Gastrocnemius medialis (tissue), 4 donors: ENCODE data around the gene ITGB5. TPM values are rescaled to one million over a fixed set of nuclear protein-coding genes. Genes with fewer than 3 reads are reported as not detected.

Experiments used
- ATAC-seq, 2 donors: fragments of 150-250 bp; one replicate each; pipeline ENCODE4 v1.9.1; 2016
- DNase-seq, 2 donors: peaks; one replicate each; pipeline ENCODE4 v3.0.0-alpha.2; 2019
- H3K27ac ChIP-seq, 4 donors: fragments of 200-600 bp; sonication (generic); 1 replicate in 1 of 4; 2 replicates in 3 of 4; pipeline ENCODE4 v1.5.1; 2016 to 2018; ENCODE audit warnings: mild to moderate bottlenecking in 2 of 4, moderate library complexity in 1 of 4
- H3K27me3 ChIP-seq, 3 donors: fragments of 200-600 bp; sonication (generic) in 2 of 3; 1 replicate in 1 of 3; 2 replicates in 2 of 3; pipeline versions ENCODE4 v1.5.1 to v1.6.0; 2016 to 2019; ENCODE audit warnings: mild to moderate bottlenecking in 1 of 3, moderate library complexity in 1 of 3
- H3K36me3 ChIP-seq, 2 donors: fragments of 200-600 bp; sonication (generic) in 1 of 2; one replicate each; pipeline ENCODE4 v1.5.1; 2017 to 2018
- H3K4me1 ChIP-seq, 2 donors: fragments of 200-600 bp; sonication (generic) in 1 of 2; one replicate each; pipeline ENCODE4 v1.5.1; 2016 to 2017; ENCODE audit warnings: mild to moderate bottlenecking in 2 of 2
- H3K4me3 ChIP-seq, 4 donors: fragments of 200-600 bp; sonication (generic) in 3 of 4; 1 replicate in 1 of 4; 2 replicates in 3 of 4; pipeline ENCODE4 v1.5.1; 2016 to 2019; ENCODE audit warnings: mild to moderate bottlenecking in 2 of 4
- H3K9me3 ChIP-seq, 3 donors: fragments of 200-600 bp; sonication (generic) in 2 of 3; 1 replicate in 1 of 3; 2 replicates in 2 of 3; pipeline ENCODE4 v1.5.1; 2016 to 2019
- CTCF ChIP-seq, 5 experiments: fragments of 450-650 bp in 3 of 5; fragments of 200-600 bp in 2 of 5; sonication (generic) in 2 of 5; IDR thresholded peaks in 4 of 5; conservative IDR thresholded peaks in 1 of 5; 1 replicate in 4 of 5; 2 replicates in 1 of 5; pipeline ENCODE4 v1.5.1; 2016 to 2019; ENCODE audit warnings: antibody characterized with exemption in 5 of 5, mild to moderate bottlenecking in 3 of 5, moderate library complexity in 3 of 5
- POLR2A ChIP-seq, 2 donors: fragments of 450-650 bp; IDR thresholded peaks; one replicate each; pipeline ENCODE4 v1.6.1; 2017; ENCODE audit warnings: antibody characterized with exemption in 2 of 2, mild to moderate bottlenecking in 2 of 2, moderate library complexity in 2 of 2
- in situ Hi-C, 4 donors: fragments of 200-750 bp; cut with MboI; loops; one replicate each; pipeline versions ENCODE4 v1.15.0 to v1.8.0; 2017; ENCODE audit warnings: low sequenced_read_pairs in 4 of 4
- intact Hi-C: fragments of 100-400 bp; cut with DNase I; formaldehyde crosslinking; loops from one replicate; pipeline ENCODE4 v1.15.1; 2023; ENCODE audit warnings: low total_unique reads
- total RNA-seq, 4 donors: library from RNA; depleted of rRNA; stranded (reverse); fragments of >200 nt; gene quantifications; one replicate each; pipeline versions ENCODE4 v1.1.0 to v1.2.3, GENCODE V29; 2016

The ITGB5 gene
- total RNA-seq, 4 donors from 2014 or later = 35.2 to 101 (median 71.3) TPM

GRCh38 chr3:124843506-124844177 is 43.5 kb downstream of the ITGB5 start:
- in situ Hi-C loops = no loop called here

GRCh38 chr3:124843047-124843446 is 44.1 kb downstream of the ITGB5 start:
- in situ Hi-C loops (no loop called here), intact Hi-C loops (no loop called here)
- Histone ChIP-seq H3K9me3 (no peaks in the 10 kb centered on the region), H3K27ac (peak overlapping the region; percentile 4 to 59 (median 32)), H3K4me3 (no peak overlapping the region), H3K36me3 (peaks cover 2 to 10% of the 10 kb centered on the region in 2 donors), H3K27me3 (no peaks in the 10 kb centered on the region), H3K4me1 (peaks cover 12 to 28% of the 10 kb centered on the region in 2 donors)
- no peak for DNase-seq
- peak in 1 of 2 donors; percentile 8 for ATAC-seq
- TF ChIP-seq CTCF (IDR thresholded peaks at IDR 0.05 in 4 of 5, conservative IDR thresholded peaks at IDR 0.05 in 1 of 5) = no peak
- TF ChIP-seq POLR2A (IDR thresholded peaks at IDR 0.05) = no peak

More at GRCh38 chr3:124843506-124844177, 43.5 kb downstream of the ITGB5 start:
- no peaks in the 10 kb centered on the region for H3K27me3 ChIP-seq
- H3K9me3 ChIP-seq = no peaks in the 10 kb centered on the region
- H3K4me1 ChIP-seq = peaks cover 12 to 24% of the 10 kb centered on the region in 2 donors
- DNase-seq (no peak), ATAC-seq (peak in 1 of 2 donors; percentile 82)
- H3K27ac ChIP-seq = peak overlapping the region in 3 of 4 donors; percentile 24 to 59 (median 41)
- intact Hi-C loops = no loop called here
- TF ChIP-seq CTCF (IDR thresholded peaks at IDR 0.05 in 4 of 5, conservative IDR thresholded peaks at IDR 0.05 in 1 of 5) = no peak
- TF ChIP-seq POLR2A (IDR thresholded peaks at IDR 0.05) = no peak
- H3K36me3 ChIP-seq = peaks cover 2 to 14% of the 10 kb centered on the region in 2 donors
- no peak overlapping the region for H3K4me3 ChIP-seq

GRCh38 chr3:124841517-124841916 is 45.6 kb downstream of the ITGB5 start:
- H3K4me3 ChIP-seq = no peak overlapping the region
- H3K9me3 ChIP-seq = no peaks in the 10 kb centered on the region
- H3K27ac ChIP-seq = no peak overlapping the region
- TF ChIP-seq CTCF (IDR thresholded peaks at IDR 0.05 in 4 of 5, conservative IDR thresholded peaks at IDR 0.05 in 1 of 5) (no peak), POLR2A (IDR thresholded peaks at IDR 0.05) (no peak)
- in situ Hi-C loops (no loop called here), intact Hi-C loops (no loop called here)
- H3K27me3 ChIP-seq = no peaks in the 10 kb centered on the region
- ATAC-seq = no peak
- DNase-seq = no peak
- H3K36me3 ChIP-seq = peaks cover 2 to 7% of the 10 kb centered on the region in 2 donors
- H3K4me1 ChIP-seq = peaks cover 26 to 43% of the 10 kb centered on the region in 2 donors

- in situ Hi-C loops = no loop called here
These were observed 46.8 kb downstream of the ITGB5 start for GRCh38 chr3:124840331-124840730.

More at GRCh38 chr3:124840331-124840730, 46.8 kb downstream of the ITGB5 start:
- Histone ChIP-seq H3K4me3 (no peak overlapping the region), H3K27me3 (no peaks in the 10 kb centered on the region), H3K9me3 (no peaks in the 10 kb centered on the region), H3K27ac (peak overlapping the region in 2 of 4 donors; percentile 22 to 26), H3K36me3 (peaks cover 2 to 7% of the 10 kb centered on the region in 2 donors), H3K4me1 (peaks cover 37 to 46% of the 10 kb centered on the region in 2 donors)
- no peak for TF ChIP-seq POLR2A (IDR thresholded peaks at IDR 0.05)
- TF ChIP-seq CTCF (IDR thresholded peaks at IDR 0.05 in 4 of 5, conservative IDR thresholded peaks at IDR 0.05 in 1 of 5) = no peak
- no peak for ATAC-seq
- intact Hi-C loops = no loop called here
- no peak for DNase-seq
